GM23338 (cell line): Measurements from ENCODE around the gene DNAJC4.

Experiments used
- CREB1 ChIP-seq: fragments of 250-450 bp; sonication (Bioruptor Pico); IDR thresholded peaks from 2 replicates; pipeline ENCODE4 v1.5.0; 2020; ENCODE audit warnings: low read depth, mild to moderate bottlenecking, moderate library complexity
- CTCF ChIP-seq, 2 experiments: fragments of 200-600 bp in 1 of 2; sonication (generic) in 1 of 2; conservative IDR thresholded peaks; 2 replicates each; pipeline versions ENCODE4 v1.5.1 to v1.6.1; 2016 to 2017; ENCODE audit warnings: antibody characterized with exemption in 2 of 2, low read depth in 2 of 2, mild to moderate bottlenecking in 2 of 2, moderate library complexity in 1 of 2
- EZH2 ChIP-seq: fragments of 200-600 bp; sonication (generic); IDR thresholded peaks from one replicate; pipeline ENCODE4 v1.8.0; 2017; ENCODE audit warnings: antibody characterized with exemption, mild to moderate bottlenecking, low read depth; ENCODE audit not compliant: unreplicated experiment
- EZH2phosphoT487 ChIP-seq: fragments of 200-600 bp; sonication (generic); IDR thresholded peaks from one replicate; pipeline ENCODE4 v1.8.1; 2018; ENCODE audit warnings: antibody characterized with exemption; ENCODE audit not compliant: unreplicated experiment
- JUNB ChIP-seq: IDR thresholded peaks from one replicate; pipeline ENCODE4 v1.6.1; 2016; ENCODE audit warnings: antibody characterized with exemption; ENCODE audit not compliant: unreplicated experiment
- POLR2AphosphoS5 ChIP-seq: IDR thresholded peaks from 2 replicates; pipeline ENCODE4 v1.6.1; 2016; ENCODE audit warnings: antibody characterized with exemption, low read depth
- ZNF114 ChIP-seq: fragments of 250-450 bp; sonication (Bioruptor Pico); IDR thresholded peaks from 2 replicates; pipeline ENCODE4 v1.5.0; 2020; ENCODE audit warnings: mild to moderate bottlenecking, moderate library complexity

- no peak for TF ChIP-seq CTCF (conservative IDR thresholded peaks at IDR 0.05; ENCODE audit: low read depth in 2 of 2)
- TF ChIP-seq EZH2phosphoT487: no peak
- no peak for TF ChIP-seq ZNF114 (CRISPR knock-in tag)
- TF ChIP-seq POLR2AphosphoS5: peak; percentile 65
- no peak for TF ChIP-seq CREB1 (CRISPR knock-in tag)
- TF ChIP-seq EZH2: no peak
- no peak for TF ChIP-seq JUNB
Measured at GRCh38 chr11:64233913-64234586, 3.7 kb downstream of the DNAJC4 start, which contains the start of gene VEGFB.
